Hematopoietic multipotent progenitor cell treated with erythropoietin and hydrocortisone succinate and interleukin-3 and kit ligand, for 4 days (in vitro differentiated cells): ENCODE measurements around the gene TNS1.

Source experiments
- DNase-seq: peaks from one replicate; pipeline ENCODE4 v3.0.0-alpha.2; 2015

Gene TNS1

DNA sequence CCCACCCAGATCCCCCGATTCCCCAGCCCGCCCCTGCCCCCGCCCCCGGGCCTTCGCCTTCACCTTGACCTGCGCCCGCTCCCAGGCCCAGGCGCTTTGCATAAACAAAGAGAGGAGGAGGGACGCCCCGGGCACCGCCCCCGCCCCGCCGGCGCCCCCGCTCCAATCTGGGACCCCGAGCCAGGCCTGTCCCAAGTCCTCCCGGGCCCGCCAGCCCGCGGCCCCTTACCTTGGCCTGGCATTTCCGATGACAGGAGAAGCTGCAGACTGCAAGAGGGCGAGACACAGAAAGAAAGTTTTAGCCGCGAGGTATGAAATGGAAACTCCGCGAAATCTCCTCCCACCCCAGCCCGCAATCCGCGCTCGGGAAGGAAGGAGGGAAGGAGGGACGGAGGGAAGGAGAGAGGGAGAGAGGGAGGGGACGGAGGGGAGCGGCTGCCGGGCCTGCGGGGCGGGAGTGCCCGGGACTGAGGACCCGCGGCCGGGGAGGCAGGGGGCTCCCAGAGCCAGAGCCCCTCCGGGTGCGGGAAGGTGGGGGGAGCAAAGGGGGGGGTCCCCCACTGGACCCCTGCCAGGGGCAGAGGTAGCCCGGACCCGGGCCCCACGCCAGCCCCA lies 24.2 kb downstream of the TNS1 start:
- no peak for DNase-seq

DNA sequence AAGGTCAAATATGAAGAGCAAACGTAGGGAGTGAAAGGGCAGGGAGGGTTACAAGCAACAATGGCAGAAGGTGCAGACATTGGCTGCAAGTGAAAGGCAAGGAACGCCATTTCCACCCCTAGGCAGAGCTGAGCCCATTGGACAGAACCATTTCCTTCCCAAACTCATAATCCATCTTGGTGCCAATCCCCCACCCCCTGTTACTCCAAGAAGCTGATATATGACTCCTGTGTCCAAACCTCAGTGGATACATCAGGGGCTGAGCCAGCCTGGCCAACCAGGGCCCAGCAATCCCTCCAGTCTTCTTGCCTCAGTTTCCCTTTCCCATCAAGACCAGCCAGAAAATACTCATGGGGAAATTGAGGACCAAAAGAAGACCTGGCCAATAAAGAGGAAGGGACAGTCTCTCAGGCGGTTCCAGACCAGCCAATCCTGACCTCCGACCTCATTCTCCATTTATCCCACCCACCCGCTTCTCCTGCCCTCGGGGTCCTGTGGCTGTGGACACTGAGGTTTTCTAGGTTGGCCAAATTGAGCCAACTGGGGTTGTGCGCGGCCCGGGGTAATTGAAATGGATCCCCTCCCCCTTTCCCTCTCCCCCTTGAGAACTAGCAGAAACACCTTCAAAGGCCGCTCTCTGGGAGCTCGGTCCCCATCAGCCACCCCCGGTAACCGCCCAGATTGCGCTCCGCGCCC lies 24.8 kb downstream of the TNS1 start:
- DNase-seq = no peak

DNA sequence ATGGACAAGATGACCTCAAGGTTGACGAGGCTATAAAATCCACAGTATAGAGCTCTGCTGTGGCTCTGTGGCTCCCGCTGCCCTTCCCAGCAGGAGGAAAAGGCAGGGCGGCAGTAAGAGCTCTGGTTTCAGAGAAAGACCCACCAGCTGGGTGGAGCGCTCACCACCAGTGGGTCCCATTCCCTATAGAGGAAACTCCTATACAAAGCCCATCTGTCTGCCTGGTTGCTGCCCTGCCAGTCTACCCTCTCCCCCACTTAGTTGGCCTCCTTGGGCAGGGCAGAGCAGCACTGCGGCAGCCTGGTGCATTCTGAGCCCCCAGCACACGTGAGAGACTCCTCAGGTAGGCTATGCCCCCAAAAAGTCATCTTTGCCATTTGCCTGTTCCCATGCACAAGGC lies 26.5 kb downstream of the TNS1 start:
- no peak for DNase-seq

DNA sequence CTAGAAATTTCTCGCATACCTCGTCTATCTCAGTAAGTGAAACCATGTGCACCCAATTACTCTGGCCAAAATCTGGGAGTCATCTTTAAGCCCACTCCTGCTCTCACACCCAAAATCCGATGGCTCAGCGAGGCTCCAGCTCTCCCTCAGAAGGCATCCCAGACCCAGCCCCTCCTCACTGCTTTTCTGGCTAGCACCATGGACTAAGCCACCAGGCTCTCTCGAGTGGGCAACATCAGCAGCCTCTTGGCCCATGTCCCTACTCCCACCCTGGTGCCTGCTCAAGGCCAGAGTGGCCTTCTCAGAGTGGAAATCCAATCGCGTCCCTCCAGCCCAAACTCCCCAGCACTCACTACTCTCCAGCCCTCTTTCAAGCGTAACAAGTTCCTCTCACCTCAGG lies 27.2 kb downstream of the TNS1 start:
- DNase-seq = no peak

DNA sequence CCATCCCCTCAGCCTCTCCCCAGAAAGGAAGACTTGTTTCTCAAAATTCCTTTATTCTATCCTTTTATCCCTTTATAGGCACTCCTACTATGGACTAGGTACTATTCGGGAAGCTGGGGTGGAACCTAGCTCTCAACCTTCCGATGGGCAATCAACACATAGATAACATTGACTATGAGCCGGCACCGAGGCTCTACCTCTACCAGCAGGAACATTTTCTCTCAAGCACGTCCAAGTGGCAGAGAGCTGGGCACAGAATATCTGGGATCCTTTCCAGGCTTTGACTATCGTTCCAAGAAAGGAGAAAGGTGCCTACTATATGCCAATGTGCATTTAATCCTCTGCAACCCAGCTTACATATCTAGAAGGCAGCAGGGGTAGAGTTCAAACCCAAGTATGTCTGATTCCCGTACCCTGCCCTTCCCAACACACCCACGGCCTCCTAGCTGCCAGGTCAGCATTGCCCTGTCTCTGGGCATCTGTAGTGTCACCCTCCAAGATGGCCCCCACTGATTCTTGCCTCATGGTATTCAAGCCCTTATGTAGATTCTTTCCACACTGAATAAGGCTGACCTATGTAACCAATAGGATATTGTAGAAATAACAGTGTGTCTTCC lies 28.3 kb downstream of the TNS1 start:
- no peak for DNase-seq

DNA sequence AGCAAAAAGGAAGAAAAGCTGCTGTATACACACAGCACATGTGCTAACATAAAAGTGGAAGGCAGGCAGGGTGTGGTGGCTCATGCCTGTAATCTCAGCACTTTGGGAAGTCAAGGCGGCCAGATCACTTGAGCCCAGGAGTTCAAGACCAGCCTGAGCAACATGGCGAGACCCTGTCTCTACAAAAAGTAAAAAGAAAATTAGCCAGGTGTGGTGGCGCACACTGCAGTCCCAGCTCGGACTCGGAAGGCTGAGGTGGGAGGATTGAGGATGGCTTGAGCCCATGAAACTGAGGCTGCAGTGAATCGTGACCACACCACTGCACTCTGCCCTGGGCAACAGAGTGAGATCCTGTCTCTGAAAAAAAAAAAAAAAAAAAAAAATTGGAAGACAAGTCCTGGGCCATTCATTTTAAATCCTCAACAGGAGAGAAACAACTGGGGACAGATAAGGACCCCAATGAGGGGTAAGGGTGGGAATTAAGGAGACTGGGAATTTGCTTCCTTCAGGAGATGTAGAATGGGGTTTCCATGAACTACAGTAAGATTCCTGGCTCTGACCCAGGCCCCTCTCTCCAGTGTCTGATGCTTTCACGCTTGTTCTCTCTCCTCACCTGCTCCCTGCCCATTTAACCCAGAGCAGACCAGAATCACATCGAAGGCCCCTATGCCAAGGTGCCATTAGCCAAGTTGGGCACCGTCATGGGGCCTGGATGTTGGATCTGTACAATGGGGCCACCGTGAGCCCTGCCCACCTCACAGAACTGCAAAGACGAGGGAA lies 29.6 kb downstream of the TNS1 start:
- no peak for DNase-seq

DNA sequence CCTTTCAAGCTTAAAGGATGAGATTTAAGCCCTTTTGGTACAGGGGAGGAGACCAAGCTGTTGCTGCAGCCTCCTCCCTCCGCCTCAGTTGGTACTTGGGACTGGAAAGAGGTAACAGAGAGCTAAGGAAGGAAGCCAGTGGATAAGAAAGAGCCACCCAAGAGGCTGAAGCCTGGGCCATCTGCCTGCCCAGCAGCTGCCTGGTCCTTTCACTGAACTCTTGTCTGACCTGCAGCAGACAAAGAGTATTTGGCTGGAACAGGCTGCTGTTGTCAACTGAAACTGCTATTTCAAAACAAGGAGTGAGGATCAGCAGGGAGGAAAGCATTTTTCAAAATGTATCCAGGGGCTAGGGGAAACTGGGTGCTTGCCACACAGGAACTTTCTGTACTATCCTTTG lies 30.3 kb downstream of the TNS1 start:
- no peak for DNase-seq

DNA sequence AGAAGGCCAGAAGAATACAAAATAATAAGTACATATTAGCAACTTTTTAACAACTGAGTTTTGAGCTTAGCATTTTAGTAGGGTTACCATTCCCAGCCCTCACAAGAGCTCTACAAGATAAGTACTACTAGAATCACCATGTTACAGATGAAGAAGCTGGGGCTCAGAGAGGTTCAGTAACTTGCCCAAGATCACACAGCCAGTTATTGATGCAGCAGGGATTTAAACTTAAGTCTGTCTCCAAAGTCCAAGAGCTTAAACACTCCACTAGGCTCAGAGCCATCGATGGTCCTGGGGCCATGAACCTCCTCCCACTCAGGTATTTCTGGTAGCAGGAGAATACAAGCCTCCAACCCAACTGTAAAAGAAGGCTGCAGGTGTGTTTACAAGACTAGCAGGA lies 30.8 kb downstream of the TNS1 start:
- no peak for DNase-seq

DNA sequence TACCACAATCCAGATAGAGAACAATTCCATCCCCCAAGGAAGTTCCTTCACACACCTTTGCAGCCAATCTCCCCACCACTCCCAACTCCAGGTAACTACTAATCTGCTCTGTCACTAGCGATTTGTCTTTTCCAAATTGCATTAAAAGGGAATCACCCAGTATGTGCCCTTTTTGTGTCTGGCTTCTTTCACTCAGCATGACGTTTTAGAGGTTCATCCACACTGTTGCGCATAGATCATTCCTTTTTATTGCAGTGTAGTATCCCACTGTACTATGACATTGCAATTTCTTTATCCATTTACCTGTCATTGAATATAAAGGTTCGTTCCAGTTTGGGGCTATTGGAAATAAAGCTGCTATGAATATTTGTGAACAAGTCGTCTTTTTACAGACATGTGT lies 31.6 kb downstream of the TNS1 start:
- DNase-seq = no peak

DNA sequence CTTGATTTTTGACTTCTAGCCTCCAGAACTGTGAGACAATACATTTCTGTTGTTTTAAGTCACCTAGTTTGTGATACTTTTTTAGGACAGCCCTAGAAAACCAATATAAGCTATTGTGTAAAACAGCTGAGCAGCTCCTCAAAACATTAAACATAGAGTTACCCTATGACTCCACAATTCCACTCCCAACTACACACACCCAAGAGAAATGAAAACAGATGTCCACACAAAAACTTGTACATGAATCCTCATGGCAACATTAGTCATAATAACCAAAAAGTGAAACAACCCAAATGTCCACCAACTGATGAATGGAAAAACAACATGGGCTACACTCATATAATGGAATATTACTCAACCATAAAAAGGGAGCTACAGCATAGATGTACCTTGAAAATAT lies 32.6 kb downstream of the TNS1 start:
- DNase-seq = no peak

DNA sequence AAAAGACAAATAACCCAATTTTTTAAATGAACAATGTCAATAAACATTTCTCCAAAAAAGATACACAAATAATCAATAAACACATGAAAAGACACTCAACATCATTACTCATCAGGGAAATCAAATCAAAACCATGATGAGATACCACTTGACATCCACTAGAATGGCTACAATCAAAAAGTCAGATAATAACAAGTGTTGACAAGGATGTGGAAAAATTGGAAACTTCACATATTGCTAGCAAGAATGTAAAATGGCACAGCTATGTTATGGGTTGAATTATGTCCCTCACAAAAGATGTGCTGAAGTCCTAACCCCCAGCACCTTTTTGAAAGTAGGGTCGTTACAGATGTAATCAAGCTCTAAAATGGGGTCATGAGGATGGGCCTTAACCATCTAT lies 33.2 kb downstream of the TNS1 start:
- no peak for DNase-seq

DNA sequence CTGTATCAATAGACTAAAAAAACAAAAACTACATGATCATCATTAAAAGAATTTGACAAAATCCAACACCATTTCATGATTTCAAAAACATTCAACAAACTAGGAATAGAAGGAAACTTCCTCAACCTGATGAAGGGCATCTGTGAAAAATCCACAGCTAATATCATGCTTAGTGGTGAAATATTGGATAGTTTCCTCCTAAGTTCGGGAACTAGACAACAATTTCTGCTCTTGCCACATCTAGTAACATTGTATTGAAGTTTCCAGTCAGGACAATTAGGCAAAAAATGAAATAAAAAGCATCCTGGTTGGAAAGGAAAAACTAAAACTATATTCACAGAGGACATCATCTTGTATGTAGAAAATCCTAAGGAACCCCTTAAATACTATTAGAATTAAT lies 34.8 kb downstream of the TNS1 start:
- DNase-seq = no peak

DNA sequence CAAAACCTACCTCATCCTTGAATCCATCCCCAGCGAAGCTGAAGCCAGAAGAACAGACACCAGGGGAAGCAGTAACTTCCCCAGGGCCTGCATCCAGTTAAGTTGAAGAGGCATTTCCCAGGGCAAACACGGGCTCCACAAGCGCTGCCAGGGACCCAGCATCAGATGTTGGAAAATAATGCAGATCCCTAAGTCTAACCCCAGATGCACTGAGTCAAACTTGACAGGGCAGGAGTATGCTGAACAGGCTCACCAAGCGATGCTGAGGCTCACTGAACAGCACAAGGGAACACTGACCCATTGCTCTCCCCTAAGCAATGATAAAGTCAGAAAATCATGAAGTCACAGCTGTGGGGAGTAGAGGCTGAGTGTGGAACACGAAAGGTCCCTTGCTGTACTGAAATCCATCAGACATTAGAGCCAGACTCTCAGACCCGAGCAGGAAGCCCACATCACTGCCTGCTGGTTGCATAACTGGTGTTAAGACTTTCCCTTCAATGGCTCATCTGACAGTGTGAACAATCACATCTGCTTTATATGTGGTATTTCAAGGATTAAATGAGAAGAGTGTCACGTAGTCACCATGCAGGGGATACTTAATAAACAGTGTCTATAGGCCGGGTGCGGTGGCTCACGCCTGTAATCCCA lies 36.2 kb downstream of the TNS1 start:
- DNase-seq = no peak

DNA sequence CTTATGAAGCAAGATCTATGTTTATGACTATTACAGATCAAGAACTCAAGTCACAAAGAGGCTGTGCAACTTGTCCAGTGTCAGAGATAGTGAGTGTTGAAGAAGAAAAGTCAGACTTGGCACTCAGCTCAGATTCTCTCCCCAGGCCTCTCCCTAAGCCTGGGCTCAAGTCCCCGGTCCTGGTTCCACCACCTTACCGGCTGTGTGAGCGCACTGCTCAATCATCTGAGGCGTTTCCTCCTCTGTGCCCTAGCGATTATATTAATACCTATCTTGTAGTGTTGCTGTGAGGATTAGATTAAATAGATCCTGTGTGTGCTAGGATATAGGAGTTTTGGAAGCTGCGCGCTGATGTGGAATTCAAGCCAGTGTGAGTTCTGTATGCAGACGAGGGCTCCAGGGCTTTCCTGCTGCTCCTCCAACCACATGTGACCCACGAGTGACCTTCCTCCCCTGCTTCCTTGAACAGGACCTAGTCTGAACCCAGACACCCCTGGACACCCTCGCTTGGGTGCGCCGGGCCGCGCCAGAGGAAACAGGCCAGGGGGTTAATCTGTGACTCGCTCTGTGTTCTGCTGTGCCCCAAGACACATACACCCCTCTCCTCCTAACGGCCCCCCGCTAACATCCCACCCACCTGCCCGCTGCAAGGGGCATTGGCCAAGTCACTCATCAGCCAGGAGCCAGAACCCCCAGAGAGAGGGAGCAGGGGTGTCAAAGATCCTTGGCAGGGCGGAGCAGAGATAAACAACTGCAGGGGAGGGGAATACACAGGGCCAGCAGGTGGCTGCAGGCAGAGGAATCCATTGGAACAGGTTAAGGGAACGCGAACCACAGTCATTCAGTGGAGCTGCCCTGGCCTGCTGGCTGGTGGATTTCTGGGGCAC lies 38.3 kb downstream of the TNS1 start:
- DNase-seq = no peak

DNA sequence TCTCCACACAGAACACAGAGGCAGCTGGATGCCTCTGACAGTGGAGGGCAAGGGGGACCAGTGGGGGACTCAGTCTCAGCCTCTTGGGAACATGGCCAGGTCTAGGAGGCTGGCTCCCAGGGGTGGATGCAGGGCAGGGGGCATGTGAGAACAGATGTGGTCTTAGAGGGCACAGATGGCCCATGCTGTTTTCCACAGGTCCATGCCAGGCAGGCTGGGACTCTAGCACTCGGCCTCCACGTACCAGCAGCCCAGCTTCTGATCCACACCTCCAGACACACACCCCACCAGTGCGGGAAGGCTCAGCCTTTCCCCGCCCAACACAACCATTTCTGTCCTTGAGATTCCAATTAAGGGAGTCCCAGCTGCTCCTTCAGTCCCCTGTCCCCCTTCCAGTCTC lies 42.4 kb downstream of the TNS1 start:
- DNase-seq = no peak

DNA sequence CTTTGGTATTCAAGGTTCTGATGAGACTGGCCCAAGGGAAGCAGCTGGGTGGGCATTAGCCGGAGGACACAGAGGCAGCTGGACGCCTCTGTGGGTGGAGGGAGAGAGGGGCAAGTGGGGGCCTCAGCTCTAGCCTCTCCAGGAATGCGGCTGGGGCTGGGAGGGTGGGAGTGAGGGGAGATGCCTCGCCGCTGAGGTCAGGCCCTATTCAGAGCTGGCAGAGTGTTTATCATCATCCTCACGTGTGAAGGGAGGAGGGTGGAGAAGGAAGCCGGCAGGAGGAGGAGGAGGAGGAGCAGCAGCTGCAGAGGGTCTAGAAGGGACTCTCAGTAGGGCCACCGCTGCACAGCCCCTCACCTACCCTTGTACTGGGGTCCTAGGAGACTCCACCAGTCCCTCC lies 43.1 kb downstream of the TNS1 start:
- DNase-seq = no peak

DNA sequence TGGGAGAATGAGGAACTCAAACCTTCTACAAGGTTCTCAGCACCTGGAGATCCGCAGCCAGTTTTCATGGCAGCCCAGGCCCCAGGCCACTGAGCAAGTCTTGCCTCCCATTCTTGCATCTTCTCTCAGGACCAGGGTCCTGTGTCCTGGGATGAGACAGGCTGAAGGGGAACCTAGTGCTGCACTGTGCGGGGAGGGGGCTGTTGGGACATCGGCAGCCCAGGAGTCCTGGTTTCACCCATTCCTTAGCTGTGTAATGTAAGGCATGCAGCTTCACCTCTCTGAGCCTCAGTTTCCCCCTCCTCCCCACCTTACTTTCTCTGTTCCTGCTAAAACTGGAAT lies 43.9 kb downstream of the TNS1 start:
- DNase-seq = no peak

DNA sequence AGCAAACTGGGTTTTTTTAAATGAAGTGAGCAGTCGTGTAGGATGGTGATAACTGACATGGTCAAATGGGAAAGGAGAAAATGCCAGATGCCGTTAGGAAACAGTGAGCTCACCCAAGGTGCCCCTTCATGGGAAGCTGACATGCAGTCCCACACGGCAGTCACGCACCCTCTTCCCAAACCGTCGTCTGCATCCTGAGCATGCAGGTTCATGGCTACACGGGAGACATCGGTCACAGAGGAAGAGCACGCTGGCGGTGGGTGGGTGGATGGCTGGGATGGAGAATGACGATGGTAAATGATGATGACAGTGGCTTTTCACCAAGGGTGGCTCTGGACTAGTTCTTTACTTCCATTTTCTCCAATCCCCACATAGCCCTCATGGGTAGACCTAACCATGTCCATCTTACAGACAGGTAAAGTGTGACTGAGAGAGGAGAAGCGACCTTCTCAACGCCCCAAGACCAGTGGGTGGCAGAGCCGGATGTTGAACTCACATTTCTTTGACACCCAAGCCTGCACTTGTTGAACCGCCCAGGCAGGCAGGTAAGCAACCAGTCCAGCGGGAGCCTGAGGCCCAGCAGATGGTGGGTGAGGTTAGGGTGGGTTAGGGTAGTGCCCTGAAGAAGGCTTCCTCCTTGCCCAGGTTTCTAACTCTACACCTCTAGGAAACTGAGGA lies 44.5 kb downstream of the TNS1 start:
- no peak for DNase-seq

DNA sequence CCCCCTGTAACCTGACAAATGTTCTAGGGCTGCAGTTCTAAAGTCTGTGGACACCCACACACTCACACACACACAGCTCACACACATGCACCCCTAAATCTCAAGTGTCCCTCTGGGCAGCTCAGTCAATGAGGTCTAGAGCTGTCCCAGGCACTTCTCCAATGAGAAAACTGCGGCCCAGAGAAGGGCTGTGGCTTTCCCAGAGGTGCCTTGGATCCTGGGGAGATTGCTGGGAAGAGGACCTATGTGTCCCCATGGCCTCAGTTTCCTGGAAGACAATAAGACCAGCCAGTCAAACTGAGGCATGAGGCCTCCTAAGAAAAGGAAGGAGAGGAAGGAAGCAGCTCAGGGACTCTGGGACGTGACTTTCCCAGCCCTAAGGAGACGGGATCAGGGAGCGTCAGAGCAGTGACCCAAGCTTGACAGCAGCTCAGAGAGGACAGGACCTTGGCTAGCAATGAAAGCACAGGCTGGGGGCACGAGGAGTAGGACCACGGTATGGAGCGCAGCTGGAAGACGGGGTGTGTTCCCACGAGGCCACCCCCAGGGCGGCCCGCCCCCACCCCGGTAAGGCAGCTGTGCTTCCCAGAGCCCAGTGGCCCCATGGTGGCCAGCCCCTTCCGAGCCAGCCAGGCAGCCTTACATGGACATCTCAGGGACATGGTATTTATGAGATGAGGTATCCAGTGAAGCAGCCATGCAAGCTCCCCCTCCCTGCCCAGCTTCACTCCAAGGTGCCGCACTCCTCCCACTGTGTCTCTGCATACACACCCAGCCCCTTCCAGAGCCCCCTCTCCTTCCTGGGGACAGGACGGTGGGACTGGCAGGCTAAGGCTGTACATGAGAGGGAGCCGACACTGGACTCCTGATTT lies 46.0 kb downstream of the TNS1 start:
- DNase-seq = no peak

DNA sequence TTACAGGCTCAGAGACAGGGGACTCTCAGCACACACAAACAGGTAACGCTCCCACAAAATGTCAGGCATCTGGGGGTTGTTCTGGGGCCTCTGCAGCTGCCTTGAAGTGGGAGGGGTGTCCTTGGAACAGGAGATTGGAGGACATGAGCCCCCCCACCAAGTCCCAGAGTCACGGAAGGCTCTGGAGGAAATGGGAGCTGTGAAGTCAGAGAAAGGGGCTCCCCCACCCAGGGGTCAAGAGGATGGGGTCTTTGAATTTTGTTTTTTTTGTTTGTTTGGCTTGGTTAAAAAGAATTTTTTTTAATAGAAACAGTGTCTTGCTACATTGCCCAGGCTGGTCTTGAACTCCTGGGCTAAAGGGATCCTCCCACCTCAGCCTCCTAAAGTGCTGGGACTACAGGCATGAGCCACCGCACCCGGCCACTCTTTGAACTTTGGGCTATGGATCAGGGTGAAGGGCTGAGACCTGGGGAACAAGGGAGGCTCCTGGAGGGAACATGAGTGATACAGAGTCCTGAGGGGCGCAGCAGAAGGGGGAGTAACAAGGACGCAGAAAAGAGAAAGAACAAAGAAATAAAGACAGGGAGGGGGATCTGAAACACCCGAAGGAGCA lies 46.8 kb downstream of the TNS1 start:
- no peak for DNase-seq
